GM19043 (cell line): Measurements from ENCODE around the gene SLC45A3.
"Not testable (repeated sequence)": the region's sequence is repeated elsewhere in the genome, so short reads cannot be mapped to it uniquely, and the experiment has no call there.

Source experiments
- ATAC-seq: cut with Tn5 transposase; IDR thresholded peaks from one replicate; pipeline ENCODE4 v1.9.1; 2021; ENCODE audit warnings: low read depth; ENCODE audit not compliant: unreplicated experiment

The SLC45A3 gene

GRCh38 chr1:205680073-205680851 lies at the start of gene SLC45A3:
SLC45A3 (minus strand) TSS chr1:205680509; CDS start chr1:205664656, 15,853 bp downstream.
- no peak for ATAC-seq

DNA sequence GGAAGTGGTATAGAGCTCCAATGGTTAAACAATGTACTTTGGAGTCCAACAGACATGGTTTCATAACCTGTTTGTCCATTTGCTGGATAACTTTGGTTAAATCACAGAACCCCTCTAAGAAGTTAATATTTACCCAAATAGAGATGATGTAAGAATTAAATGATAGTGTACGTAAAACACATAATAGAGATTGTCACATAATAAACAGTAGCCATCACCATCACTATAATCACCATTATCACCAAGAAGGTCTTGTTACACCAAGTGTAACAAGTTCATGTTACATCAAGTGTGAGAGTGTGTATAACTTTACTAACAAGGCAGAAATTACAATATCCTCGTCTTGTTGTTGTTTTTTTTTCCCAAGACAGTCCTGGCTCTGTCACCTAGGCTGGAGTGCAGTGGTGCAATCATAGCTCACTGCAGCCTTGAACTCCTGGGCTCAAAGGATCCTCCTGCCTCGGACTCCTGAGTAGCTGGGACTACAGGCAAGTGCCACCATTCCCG lies 46.4 kb upstream of the SLC45A3 start:
- ATAC-seq: no peak

DNA sequence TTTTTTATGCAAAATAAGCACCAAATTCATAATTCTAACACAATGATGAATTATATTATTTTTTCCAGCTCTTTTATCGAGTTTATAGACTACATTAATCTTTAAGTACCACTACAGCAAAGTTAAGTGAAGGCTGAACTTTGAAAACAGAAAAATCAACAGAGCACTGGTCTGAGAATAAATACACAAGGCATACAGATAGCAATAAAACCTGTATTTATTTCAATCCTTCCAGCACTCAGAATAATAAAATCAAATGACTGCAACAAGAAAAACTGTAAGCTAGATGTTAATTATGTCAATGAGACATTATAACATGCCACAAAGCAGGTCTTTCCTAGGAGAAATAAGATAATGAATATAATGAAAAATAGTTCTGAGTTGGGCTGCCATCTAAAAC lies 45.2 kb upstream of the SLC45A3 start:
- no peak for ATAC-seq

DNA sequence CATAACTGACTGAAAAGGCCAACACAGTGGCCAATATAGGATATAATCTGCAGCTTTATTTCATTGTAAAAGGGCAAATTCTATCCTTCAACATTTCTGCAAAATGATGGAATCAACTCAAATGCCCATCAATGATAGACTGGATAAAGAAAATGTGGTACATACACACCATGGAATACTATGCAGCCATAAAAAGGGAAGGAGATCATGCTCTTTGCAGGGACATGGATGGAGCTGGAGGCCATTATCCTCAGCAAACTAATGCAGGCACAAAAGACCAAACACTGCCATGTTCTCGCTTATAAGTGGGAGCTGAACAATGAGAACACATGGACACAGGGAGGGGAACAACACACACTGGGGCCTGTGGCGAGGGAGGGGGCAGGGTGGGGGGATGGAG lies 40.4 kb upstream of the SLC45A3 start:
- ATAC-seq: not testable (repeated sequence)

GRCh38 chr1:205719762-205720161 lies 39.5 kb upstream of the SLC45A3 start:
- ATAC-seq: no peak

GRCh38 chr1:205719015-205719414 lies 38.7 kb upstream of the SLC45A3 start:
- ATAC-seq: no peak

- no peak for ATAC-seq
These were observed 36.2 kb upstream of the SLC45A3 start for GRCh38 chr1:205716371-205717132.

DNA sequence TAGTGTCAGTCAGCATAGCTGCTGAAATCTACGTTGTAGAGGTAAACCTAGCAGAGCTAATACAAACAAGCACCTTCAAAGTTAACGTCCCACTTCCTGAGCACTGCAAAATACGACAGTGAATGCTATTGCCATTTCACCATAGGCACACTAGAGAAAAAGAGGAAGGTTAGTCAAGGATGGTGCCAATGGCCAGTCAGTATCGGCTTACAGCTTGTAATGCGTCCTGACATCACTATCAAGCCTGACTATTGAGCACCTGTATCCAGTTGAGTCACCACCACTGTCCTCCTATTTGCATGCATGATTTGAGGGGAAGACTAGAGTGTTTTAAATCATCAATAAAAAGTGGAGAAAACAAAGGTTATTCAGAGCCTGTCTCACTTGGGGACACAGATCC lies 35.3 kb upstream of the SLC45A3 start:
- no peak for ATAC-seq

- no peak for ATAC-seq
These were observed 34.6 kb upstream of the SLC45A3 start for GRCh38 chr1:205714906-205715246.

- no peak for ATAC-seq
These were observed 34.0 kb upstream of the SLC45A3 start for GRCh38 chr1:205714190-205714905.

- ATAC-seq: no peak
These were observed 31.1 kb upstream of the SLC45A3 start for GRCh38 chr1:205711105-205712048.

DNA sequence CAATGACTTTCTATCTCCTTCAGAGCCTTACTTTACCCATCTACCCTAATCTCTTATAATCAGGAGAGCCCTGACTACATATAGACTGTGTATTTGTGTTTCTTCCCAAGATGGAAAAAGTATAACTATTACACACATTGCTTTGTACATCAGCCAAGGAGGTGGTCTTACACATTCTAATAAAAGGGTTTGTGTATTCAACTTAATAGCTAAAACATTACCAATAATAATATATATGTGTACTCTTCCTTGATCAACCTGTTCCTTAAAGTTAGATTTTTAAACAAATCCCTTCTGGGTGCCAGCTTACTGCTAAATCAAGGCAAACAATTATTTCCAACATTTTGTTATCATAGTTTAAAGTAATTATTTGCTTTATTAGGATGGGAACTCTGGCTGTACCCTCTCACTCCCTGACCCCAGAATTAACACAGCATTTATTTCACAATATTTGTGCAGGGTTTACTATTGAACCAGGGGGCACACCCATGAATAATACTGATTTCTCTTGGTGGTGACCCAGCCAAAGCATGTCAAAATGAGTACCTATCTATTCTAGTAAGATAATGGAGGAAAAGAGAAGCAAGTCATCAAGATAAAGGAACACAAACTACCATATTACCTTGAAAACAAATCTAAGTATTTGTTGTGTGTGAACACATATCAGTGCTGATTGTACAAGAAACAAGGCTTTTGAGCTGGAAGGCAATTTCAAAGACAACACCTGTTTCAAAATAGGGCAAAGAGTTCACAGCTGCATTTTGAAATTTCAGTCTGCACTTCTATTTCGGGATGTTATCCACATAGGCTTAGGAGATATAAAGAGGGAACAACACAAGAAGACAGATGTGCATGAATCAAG lies 30.1 kb upstream of the SLC45A3 start:
- ATAC-seq: no peak

DNA sequence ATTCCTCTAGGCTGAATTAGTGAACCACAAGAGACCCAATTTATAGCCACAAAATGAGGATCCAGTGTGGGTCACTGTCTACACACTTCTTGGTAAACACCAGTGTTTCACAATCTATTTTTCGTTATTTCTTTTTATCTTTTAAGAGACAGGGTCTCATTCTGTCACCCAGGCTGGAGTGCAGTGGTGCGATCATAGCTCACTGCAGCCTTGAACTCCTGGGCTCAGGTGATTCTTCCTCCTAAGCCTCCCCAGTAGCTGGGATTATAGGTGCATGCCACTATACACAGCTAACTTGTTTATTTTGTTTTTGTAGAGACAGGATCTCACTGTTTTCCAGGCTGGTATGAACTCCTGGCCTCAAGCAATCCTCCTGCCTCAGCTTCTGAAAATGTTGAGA lies 29.3 kb upstream of the SLC45A3 start:
- ATAC-seq: no peak

- ATAC-seq: no peak
These were observed 28.7 kb upstream of the SLC45A3 start for GRCh38 chr1:205709059-205709398.

GRCh38 chr1:205706601-205707502 lies 26.5 kb upstream of the SLC45A3 start:
- no peak for ATAC-seq

GRCh38 chr1:205704903-205705302 lies 24.6 kb upstream of the SLC45A3 start:
- ATAC-seq: no peak

GRCh38 chr1:205703072-205703471 lies 22.8 kb upstream of the SLC45A3 start:
- ATAC-seq: no peak

GRCh38 chr1:205701891-205702290 lies 21.6 kb upstream of the SLC45A3 start:
- ATAC-seq: no peak
